HG02970 (cell line): Measurements from ENCODE around the gene RPL28.
"Not testable (repeated sequence)": the region's sequence is repeated elsewhere in the genome, so short reads cannot be mapped to it uniquely, and the experiment has no call there.

Experiments used
- ATAC-seq: cut with Tn5 transposase; IDR thresholded peaks from one replicate; pipeline ENCODE4 v1.9.1; 2021; ENCODE audit warnings: mild to moderate bottlenecking, moderate library complexity, moderate number of reproducible peaks; ENCODE audit not compliant: unreplicated experiment, low FRiP score

The RPL28 gene

DNA sequence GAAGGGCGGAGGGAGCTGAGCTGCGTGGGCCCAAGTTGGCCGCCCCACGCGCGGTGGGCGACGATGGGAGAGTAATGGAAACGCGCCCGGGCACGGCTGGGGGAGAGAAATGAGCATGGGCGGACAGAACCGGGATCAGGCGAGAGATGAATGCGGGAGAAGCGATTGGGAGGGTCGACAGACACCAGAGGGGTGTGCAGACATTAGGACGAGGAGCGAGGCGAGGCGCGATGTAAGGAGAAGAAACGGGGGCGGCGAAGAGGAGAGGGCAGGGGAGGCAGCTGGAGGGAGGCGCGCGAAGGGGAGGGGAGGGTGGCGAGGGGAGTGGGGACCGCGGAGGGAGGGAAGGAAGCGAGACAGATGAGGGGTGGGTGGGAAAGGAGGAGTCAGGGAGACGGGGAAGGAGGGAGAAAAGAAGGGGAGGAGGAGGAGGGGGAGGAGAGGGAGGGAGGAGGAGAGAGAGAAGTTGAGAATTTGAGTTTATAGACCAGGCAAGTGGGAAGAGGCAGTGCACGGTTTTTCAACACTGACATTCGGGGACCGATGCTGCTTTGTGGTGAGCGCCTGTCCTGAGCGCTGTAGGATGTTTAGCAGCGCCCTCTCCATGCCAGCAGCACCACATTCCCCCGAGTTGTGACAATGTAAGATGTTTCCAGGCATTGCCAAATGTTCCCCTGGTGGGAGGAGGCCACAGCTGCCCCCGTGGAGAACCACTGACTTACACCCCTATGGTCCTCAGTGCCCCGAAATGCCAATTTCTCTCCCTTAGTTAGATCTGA, 57.5 kb downstream of the RPL28 start, which contains the start of gene SHISA7:
Gene SHISA7 (minus strand): TSS at position 256 of the 779 bp plus-strand sequence. CDS start 437 bp downstream, outside the sequence.
- no peak for ATAC-seq

DNA sequence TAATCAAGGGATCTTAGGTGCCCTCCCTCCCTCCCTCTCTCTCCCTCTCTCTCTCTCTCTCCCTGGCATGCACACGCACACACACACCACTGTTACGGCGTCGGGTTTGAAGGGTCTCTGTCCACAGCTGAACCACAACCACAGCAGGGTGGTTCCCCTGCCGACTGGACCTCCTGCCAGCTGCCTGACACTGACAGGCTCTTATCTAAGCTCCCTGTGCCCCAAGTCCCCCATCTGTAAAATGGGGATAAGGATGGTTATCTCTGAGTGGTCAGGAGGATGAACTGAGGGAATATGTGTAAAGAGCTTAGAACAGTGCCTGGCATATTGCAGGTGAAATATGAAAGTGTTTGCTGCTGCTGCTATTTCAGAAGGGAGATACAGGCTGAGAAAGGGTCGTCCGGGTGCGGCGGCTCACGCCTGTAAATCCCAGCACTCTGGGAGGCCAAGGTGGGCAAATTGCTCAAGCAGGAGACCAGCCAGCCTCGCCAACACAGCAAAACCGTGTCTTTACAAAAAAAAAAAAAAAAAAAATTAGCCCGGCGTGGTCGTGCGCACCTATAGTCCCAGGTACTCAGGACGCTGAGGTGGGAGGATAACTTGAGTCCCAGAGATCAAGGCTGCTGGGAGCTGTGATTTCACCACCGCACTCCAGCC, 58.2 kb downstream of the RPL28 start:
- ATAC-seq, result no peak

DNA sequence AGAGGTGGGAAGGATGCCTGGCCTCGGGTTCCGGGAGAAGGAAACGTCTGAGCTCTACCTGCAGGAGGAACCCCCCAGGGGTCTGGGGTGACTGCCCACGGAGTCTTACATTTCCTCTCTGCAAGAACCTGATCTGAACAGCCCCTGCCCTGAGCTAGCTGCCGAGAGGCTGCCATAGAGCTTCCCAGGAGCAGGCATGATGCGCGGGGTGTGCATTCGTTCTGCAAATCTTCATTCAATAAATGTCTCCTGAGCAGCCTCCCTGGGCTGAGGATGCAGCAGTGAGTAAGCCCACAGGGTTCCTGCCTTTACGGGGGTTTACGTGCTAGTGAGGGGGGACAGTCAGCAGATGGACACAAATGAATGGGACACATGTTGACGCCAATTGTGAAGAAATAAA, 58.9 kb downstream of the RPL28 start:
- ATAC-seq, result no peak

DNA sequence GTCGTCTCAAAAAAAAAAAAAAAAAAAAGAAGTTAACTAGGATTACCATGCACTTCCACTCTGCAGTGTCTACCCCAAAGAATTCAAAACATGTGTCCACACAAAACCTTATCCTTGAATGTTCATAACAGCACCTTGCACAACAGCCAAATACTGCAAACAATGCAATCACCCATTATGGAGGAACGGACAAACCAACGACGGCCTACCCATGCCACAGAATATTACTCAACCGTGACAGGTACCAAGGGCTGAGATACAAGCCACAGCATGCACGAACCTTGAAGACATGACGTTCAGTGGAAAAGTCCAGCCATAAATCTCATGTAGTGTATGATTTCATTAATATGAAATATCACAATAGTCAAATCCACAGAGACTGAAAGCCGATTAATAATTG, 60.3 kb downstream of the RPL28 start:
- no peak for ATAC-seq

DNA sequence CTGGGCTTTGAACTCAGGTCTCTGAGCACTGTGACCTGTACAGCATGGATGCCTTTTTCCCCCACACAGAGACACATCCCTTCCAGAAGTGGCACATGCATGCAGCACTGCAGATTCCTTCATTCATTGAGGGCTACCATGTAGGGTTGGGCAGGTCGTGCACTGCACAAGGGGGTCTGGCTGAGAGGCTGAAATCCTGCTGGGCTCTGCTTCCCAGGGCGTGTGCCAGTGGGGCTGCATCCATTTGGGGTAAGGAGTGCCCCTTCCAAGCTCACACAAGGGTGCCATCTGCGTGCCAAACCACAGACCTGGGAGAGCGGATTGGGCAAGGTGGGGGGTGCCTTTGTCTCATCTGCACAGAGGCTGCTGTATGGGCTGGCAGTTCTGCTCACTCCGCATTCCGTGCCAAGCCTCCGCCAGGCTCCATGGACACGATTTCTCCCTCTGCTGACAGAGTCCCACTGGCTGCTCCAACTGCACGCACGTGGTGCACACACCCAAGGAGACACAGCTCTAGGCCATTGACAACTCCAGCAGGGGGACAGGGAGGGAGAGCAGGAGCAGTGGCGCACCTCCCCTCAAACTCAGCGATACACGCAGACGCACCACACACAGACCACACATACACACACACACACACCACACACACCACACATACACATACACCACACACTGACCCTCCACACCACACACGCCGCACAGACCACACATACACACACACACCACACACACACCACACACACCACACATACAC, 61.9 kb downstream of the RPL28 start:
- ATAC-seq, result no peak

DNA sequence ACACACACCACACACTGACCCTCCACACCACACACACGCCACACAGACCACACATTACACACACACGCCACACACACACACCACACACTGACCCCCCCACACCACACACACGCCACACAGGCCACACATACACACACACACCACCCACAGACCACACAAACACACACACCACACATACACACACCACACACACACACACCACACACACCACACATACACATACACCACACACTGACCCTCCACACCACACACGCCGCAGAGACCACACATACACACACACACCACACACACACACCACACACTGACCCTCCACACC, 62.4 kb downstream of the RPL28 start:
- ATAC-seq, result not testable (repeated sequence)

DNA sequence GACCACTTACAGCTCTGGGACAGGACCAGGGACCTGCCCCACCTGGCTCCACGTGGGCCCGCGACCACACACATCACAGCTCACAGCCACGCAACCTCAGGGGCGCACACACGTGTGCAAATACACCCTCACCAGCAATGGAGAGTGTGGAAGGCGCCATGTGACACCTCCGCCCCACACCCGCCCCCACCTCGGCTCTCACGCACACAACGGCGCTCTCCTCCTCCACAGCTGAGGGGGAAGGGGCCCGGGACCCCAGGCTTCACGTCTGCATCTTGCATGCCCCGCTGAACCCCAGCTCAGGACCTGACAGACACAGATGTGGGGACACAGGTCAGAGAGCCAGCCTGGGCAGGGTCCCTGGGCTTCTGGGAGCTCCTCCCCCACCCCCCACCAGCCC, 63.7 kb downstream of the RPL28 start:
- no peak for ATAC-seq

DNA sequence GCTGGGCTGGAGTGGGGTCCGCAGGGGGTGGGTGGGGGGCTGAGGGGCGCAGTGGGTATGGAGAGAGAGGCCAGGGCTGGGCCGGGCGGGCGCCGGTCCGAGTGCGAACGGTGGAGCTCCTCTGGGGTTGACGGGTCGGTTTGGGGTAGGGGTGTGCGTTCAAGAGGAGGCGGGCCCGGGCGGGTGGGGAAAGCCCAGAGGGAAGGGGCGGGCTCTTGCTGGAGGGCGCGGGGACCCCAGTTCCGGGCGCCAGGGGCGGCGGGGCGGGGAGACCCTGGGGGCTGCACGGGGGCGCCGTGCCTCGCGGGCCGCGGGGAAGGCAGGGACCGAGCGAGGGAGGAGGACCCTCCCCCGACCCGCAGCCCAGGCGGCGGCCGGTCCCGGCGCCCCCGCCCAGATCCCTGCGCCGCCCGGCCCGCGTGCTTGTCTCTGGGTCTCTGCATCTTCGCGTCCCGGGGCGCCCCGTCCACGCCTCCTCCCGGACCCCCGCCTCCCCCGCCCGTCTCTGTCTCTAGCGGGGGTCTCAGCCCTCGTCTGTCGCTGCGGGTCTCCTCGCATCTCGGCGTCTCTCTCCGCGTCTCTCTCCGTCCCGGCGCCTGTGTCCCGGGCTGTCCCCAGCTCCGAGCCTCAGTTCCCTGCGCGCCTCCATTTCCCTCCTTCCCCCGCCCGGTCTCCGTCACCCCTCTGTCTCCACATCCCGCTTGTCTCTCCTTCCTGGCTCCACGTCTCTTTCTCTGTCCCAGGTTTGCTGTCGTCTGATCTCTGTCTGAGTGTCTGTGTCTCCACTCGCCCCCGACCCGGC, 65.6 kb downstream of the RPL28 start:
- no peak for ATAC-seq

DNA sequence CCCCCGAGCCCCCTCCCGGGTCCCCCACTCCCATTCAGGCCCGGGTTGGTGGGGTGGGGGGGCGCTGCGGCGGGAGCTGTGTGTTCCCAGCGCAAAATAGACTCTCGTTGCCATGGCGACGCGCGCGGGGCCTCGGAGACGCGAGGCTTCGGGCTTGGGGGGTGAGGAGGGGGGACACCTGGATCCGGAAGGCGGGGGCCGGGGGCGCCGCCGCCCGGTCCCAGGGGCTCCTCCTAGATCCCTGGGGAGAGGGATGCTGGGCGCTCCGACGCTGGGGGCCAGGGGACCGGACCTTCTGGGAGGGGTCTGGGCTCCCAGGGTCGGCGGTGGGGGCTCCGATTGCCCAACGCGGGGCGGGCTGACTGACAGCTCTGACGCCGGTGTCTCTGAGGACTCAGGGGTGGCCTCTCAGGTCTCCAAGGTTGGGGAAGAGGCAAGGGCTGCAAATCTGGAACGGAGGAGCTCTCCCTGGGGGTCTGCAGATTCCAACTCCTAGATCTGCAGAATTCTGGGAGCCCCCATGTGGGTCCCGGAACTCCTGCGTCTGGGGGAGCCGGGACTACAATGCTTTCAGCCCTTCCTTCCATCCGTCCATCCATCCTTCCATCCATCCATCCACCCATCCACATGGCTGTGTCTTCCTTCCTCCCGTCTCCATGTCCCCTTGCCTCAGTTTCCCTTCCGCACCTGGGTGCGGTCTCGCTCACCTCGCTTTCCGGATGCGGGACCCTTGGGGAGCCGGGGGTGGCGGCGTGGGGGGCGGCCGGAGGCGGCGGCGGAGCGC, 66.4 kb downstream of the RPL28 start:
- ATAC-seq, result no peak
